CD4-positive, alpha-beta T cell (primary cell): ENCODE measurements around the gene SOWAHA. TPM values are rescaled to one million over a fixed set of nuclear protein-coding genes. Genes with fewer than 3 reads are reported as not detected.

Source experiments
- ATAC-seq: fragments of 200-7000 bp; cut with Tn5 transposase; one replicate; pipeline ENCODE4 v1.10.0; 2022; ENCODE audit warnings: mild to moderate bottlenecking; ENCODE audit not compliant: poor library complexity
- CTCF ChIA-PET: fragments of 350-600 bp; sonication (Branson Sonifier 250); formaldehyde crosslinking; loops from one replicate; lab custom pipeline; 2021; ENCODE audit warnings: antibody characterized with exemption, inconsistent platforms; lab: Charles Lee
- POLR2A ChIA-PET: fragments of 350-600 bp; sonication (Branson Sonifier 250); formaldehyde crosslinking; loops from one replicate; lab custom pipeline; 2021; ENCODE audit warnings: antibody characterized with exemption, inconsistent platforms; lab: Charles Lee
- DNase-seq, 14 experiments: peaks; one replicate each; pipeline ENCODE4 v3.0.0-alpha.2; 2013 to 2020; ENCODE audit warnings: mixed read lengths in 2 of 14
- H3K27ac ChIP-seq, 2 donors: one replicate each; pipeline versions ENCODE4 v1.5.1 to v1.7.0; 2013; ENCODE audit warnings: low read length in 2 of 2, low read depth in 1 of 2, mild to moderate bottlenecking in 1 of 2
- H3K27me3 ChIP-seq, 2 experiments: 1 replicate in 1 of 2; 2 replicates in 1 of 2; pipeline versions ENCODE4 v1.6.1 to v1.7.0; 2013; ENCODE audit warnings: low read length in 2 of 2, control low read depth in 1 of 2, mild to moderate bottlenecking in 1 of 2, moderate library complexity in 1 of 2; ENCODE audit not compliant: insufficient read depth in 2 of 2, control insufficient read depth in 1 of 2
- H3K36me3 ChIP-seq: one replicate; pipeline ENCODE4 v1.6.1; 2013; ENCODE audit warnings: low read length, control low read depth; ENCODE audit not compliant: insufficient read depth
- H3K4me1 ChIP-seq: one replicate; pipeline ENCODE4 v1.6.1; 2013; ENCODE audit warnings: low read length, control low read depth; ENCODE audit not compliant: insufficient read depth
- H3K4me3 ChIP-seq: one replicate; pipeline ENCODE4 v1.5.1; 2013; ENCODE audit warnings: mild to moderate bottlenecking, low read length, moderate library complexity
- H3K9me3 ChIP-seq, 2 experiments: 1 replicate in 1 of 2; 2 replicates in 1 of 2; pipeline versions ENCODE4 v1.6.1 to v1.7.0; 2013; ENCODE audit warnings: low read length in 2 of 2, mild to moderate bottlenecking in 2 of 2, control low read depth in 1 of 2, moderate library complexity in 1 of 2; ENCODE audit not compliant: control insufficient read depth in 1 of 2, insufficient read depth in 1 of 2
- H3K27ac Mint-ChIP-seq: one replicate; pipeline ENCODE4 v1.8.0; 2020; ENCODE audit warnings: mixed read lengths
- H3K27me3 Mint-ChIP-seq: one replicate; pipeline ENCODE4 v1.8.0; 2021; ENCODE audit warnings: mixed read lengths
- H3K36me3 Mint-ChIP-seq: one replicate; pipeline ENCODE4 v1.8.0; 2021; ENCODE audit warnings: low read depth, mixed read lengths
- H3K4me1 Mint-ChIP-seq: one replicate; pipeline ENCODE4 v1.8.0; 2021; ENCODE audit warnings: low read depth, mixed read lengths
- H3K4me3 Mint-ChIP-seq: one replicate; pipeline ENCODE4 v1.8.0; 2020; ENCODE audit warnings: mild to moderate bottlenecking, mixed read lengths
- H3K9me3 Mint-ChIP-seq: one replicate; pipeline ENCODE4 v1.8.0; 2020; ENCODE audit warnings: mixed read lengths
- CTCF ChIP-seq: fragments of 200-600 bp; IDR thresholded peaks from one replicate; pipeline ENCODE4 v1.8.0; 2022; ENCODE audit warnings: antibody characterized with exemption, mild to moderate bottlenecking
- intact Hi-C, 2 experiments: fragments of 100-400 bp; cut with DNase I in 1 of 2; cut with micrococcal nuclease in 1 of 2; formaldehyde crosslinking; loops; one replicate each; pipeline versions ENCODE4 v1.15.1 to v1.9.0; 2023 to 2025; cut with DNase I, micrococcal nuclease
- total RNA-seq, 174 experiments: library from RNA in 2 of 174; stranded (reverse) in 2 of 174; gene quantifications; one replicate each; pipeline ENCODE4 v1.2.3 and lab custom pipeline; 2021 to 2026

The SOWAHA gene
- total RNA-seq, 2 experiments from 2014 or later, result not detected

- no peak for TF ChIP-seq CTCF
- H3K9me3 Mint-ChIP-seq, result no peaks in the 10 kb centered on the region
- ChIA-PET POLR2A (no interaction called here), CTCF (interaction anchor here (0.9 kb wide), 1 partner anchor 10 kb away, joined by 3 read pairs; no protein-coding TSS in a partner anchor)
- Histone ChIP-seq H3K27ac (no peak overlapping the region), H3K9me3 (peaks cover 0 to 6% of the 10 kb centered on the region in 2 experiments), H3K4me1 (peaks cover 29% of the 10 kb centered on the region), H3K27me3 (peaks cover 20% of the 10 kb centered on the region in 2 experiments), H3K36me3 (no peaks in the 10 kb centered on the region), H3K4me3 (no peak overlapping the region)
- no peak overlapping the region for H3K27ac Mint-ChIP-seq
- H3K4me3 Mint-ChIP-seq, result no peak overlapping the region
- intact Hi-C loops, result no loop called here
- H3K36me3 Mint-ChIP-seq, result no peaks in the 10 kb centered on the region
- peaks cover 24% of the 10 kb centered on the region for H3K4me1 Mint-ChIP-seq
- DNase-seq (no peak), ATAC-seq (no peak)
- H3K27me3 Mint-ChIP-seq, result peaks cover 45% of the 10 kb centered on the region
Measured at GRCh38 chr5:132817011-132817410, 3.9 kb downstream of the SOWAHA start.

GRCh38 chr5:132819468-132819867 is 6.4 kb downstream of the SOWAHA start:
- Histone ChIP-seq H3K27ac (no peak overlapping the region), H3K27me3 (peaks cover 20 to 22% of the 10 kb centered on the region in 2 experiments), H3K4me3 (peak overlapping the region; percentile 43), H3K4me1 (peaks cover 18% of the 10 kb centered on the region), H3K36me3 (no peaks in the 10 kb centered on the region), H3K9me3 (peaks cover 0 to 15% of the 10 kb centered on the region in 2 experiments)
- Mint-ChIP-seq H3K4me1 (peaks cover 13% of the 10 kb centered on the region), H3K27me3 (peaks cover 46% of the 10 kb centered on the region), H3K36me3 (no peaks in the 10 kb centered on the region), H3K27ac (no peak overlapping the region), H3K4me3 (peak overlapping the region; percentile 73), H3K9me3 (no peaks in the 10 kb centered on the region)
- peak in 2 of 14 experiments; percentile 24 to 35 for DNase-seq
- POLR2A ChIA-PET, result interaction anchor here (1.0 to 1.9 kb wide), 3 partner anchors 72 to 329 kb away, joined by 5 to 7 read pairs (median 6); partner anchors contain the start of genes CCNI2 and IRF1
- no peak for TF ChIP-seq CTCF
- intact Hi-C loops, result loop anchor here in 1 of 2 experiments (2.0 kb wide), 1 partner anchor 291 kb away; no protein-coding TSS in a partner anchor
- ATAC-seq, result peak; percentile 16
- CTCF ChIA-PET, result interaction anchor here (0.6 to 1.5 kb wide), 15 partner anchors 8 to 450 kb away, joined by 3 to 10 read pairs (median 4); partner anchors contain the start of genes CCNI2 and SLC22A5

- H3K27me3 Mint-ChIP-seq, result peaks cover 50% of the 10 kb centered on the region
- Histone ChIP-seq H3K4me3 (peak overlapping the region; percentile 43), H3K27me3 (peaks cover 27 to 30% of the 10 kb centered on the region in 2 experiments)
Measured at GRCh38 chr5:132820162-132820754, 7.2 kb downstream of the SOWAHA start.

More at GRCh38 chr5:132820162-132820754, 7.2 kb downstream of the SOWAHA start:
- Mint-ChIP-seq H3K4me3 (peak overlapping the region; percentile 62), H3K27ac (no peak overlapping the region), H3K9me3 (no peaks in the 10 kb centered on the region), H3K36me3 (no peaks in the 10 kb centered on the region), H3K4me1 (peaks cover 13% of the 10 kb centered on the region)
- Histone ChIP-seq H3K36me3 (no peaks in the 10 kb centered on the region), H3K9me3 (peaks cover 0 to 16% of the 10 kb centered on the region in 2 experiments), H3K4me1 (peaks cover 22% of the 10 kb centered on the region), H3K27ac (no peak overlapping the region)
- ChIA-PET POLR2A (interaction anchor here (0.7 to 1.9 kb wide), 5 partner anchors 73 to 434 kb away, joined by 3 to 7 read pairs (median 5); partner anchors contain the start of genes CCNI2 and IRF1), CTCF (interaction anchor here (0.6 to 1.5 kb wide), 19 partner anchors 8 to 1990 kb away, joined by 3 to 10 read pairs (median 4); partner anchors contain the start of genes CCNI2 and SLC22A5)
- peak; percentile 79 to 94 (median 86) for DNase-seq
- TF ChIP-seq CTCF, result peak; percentile 90
- ATAC-seq, result peak; percentile 79
- intact Hi-C loops, result loop anchor here (1.0 to 2.0 kb wide), 5 partner anchors 73 to 435 kb away; partner anchors contain the start of gene CCNI2 (in 2 of the 2)
